Adrenal gland (tissue), 5 donors: ENCODE results near the gene BTBD6.

Experiments used
- CTCF ChIP-seq, 6 experiments: fragments of 450-650 bp in 4 of 6; fragments of 200-600 bp in 2 of 6; sonication (generic) in 1 of 6; IDR thresholded peaks; 1 replicate in 5 of 6; 2 replicates in 1 of 6; pipeline versions ENCODE4 v1.5.1 to v1.8.0; 2016 to 2021; ENCODE audit warnings: antibody characterized with exemption in 6 of 6, mild to moderate bottlenecking in 2 of 6, moderate library complexity in 1 of 6
- POLR2A ChIP-seq, 2 donors: fragments of 450-650 bp; IDR thresholded peaks; one replicate each; pipeline ENCODE4 v1.6.1; 2017; ENCODE audit warnings: antibody characterized with exemption in 2 of 2, mild to moderate bottlenecking in 2 of 2, moderate library complexity in 1 of 2
- donor health status: DM: no; HTN: no; CAD: no.

GRCh38 chr14:105200641-105201040 is 47.7 kb upstream of the BTBD6 start:
- TF ChIP-seq CTCF (IDR thresholded peaks at IDR 0.05) (no peak), POLR2A (IDR thresholded peaks at IDR 0.05) (no peak)
